ENCODE data around the gene ASB16. TPM values are rescaled to one million over a fixed set of nuclear protein-coding genes. Genes with fewer than 3 reads are reported as not detected.

ASB16 gene
- total and polyA plus RNA-seq, 4 donors: 0.02 to 0.37 (median 0.08) TPM; not detected in 1

DNA sequence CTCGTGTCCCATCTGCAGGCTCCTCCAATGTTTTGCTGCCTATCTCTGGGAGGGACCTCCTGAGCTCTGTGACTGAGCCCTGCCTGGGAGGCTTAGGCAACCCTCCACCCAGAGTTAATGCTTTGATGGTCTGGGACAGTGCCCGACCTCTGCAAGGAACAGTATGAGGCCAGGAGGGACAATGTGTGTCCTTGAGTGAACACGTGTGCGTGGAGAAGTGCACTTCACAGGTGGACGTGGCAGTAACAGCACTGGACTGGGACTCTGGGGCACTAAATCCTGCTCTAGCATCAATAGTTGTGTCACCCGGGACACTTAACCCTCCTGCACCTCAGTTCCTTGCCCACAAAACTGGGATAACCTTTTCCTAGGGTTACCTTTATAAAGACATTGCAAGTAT lies 44.4 kb downstream of the ASB16 start:
- TF ChIP-seq, protein P1, sequence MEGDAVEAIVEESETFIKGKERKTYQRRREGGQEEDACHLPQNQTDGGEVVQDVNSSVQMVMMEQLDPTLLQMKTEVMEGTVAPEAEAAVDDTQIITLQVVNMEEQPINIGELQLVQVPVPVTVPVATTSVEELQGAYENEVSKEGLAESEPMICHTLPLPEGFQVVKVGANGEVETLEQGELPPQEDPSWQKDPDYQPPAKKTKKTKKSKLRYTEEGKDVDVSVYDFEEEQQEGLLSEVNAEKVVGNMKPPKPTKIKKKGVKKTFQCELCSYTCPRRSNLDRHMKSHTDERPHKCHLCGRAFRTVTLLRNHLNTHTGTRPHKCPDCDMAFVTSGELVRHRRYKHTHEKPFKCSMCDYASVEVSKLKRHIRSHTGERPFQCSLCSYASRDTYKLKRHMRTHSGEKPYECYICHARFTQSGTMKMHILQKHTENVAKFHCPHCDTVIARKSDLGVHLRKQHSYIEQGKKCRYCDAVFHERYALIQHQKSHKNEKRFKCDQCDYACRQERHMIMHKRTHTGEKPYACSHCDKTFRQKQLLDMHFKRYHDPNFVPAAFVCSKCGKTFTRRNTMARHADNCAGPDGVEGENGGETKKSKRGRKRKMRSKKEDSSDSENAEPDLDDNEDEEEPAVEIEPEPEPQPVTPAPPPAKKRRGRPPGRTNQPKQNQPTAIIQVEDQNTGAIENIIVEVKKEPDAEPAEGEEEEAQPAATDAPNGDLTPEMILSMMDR (IDR thresholded peaks at IDR 0.05; ENCODE audit: low read depth, low read length, missing input control): no peak
- TF ChIP-seq, protein P2, sequence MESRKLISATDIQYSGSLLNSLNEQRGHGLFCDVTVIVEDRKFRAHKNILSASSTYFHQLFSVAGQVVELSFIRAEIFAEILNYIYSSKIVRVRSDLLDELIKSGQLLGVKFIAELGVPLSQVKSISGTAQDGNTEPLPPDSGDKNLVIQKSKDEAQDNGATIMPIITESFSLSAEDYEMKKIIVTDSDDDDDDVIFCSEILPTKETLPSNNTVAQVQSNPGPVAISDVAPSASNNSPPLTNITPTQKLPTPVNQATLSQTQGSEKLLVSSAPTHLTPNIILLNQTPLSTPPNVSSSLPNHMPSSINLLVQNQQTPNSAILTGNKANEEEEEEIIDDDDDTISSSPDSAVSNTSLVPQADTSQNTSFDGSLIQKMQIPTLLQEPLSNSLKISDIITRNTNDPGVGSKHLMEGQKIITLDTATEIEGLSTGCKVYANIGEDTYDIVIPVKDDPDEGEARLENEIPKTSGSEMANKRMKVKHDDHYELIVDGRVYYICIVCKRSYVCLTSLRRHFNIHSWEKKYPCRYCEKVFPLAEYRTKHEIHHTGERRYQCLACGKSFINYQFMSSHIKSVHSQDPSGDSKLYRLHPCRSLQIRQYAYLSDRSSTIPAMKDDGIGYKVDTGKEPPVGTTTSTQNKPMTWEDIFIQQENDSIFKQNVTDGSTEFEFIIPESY (IDR thresholded peaks at IDR 0.05): no peak
- TF ChIP-seq RAD21 (IDR thresholded peaks at IDR 0.05): no peak
- no peak for TF ChIP-seq JUND (IDR thresholded peaks at IDR 0.05)
- Histone ChIP-seq H3K27me3 (ENCODE audit: control insufficient read depth in 4 of 4, insufficient read depth in 4 of 4, low read length in 3 of 4) (no peaks in the 10 kb centered on the region), H3K9me3 (ENCODE audit: control insufficient read depth in 4 of 4, low read length in 3 of 4) (no peaks in the 10 kb centered on the region), H3K9ac (ENCODE audit: low read depth in 1 of 2, low read length in 2 of 2) (no peak overlapping the region), H3K36me3 (ENCODE audit: control insufficient read depth in 4 of 4, insufficient read depth in 3 of 4, low read depth in 1 of 4, low read length in 3 of 4) (peaks cover 11 to 38% (median 27%) of the 10 kb centered on the region in 4 donors), H3K4me1 (ENCODE audit: control insufficient read depth in 4 of 4, insufficient read depth in 4 of 4, low read length in 3 of 4) (peaks cover 7 to 29% (median 18%) of the 10 kb centered on the region in 4 donors), H3K27ac (ENCODE audit: low read depth in 1 of 2, low read length in 2 of 2) (no peak overlapping the region), H3K4me3 (ENCODE audit: low read depth in 1 of 3, low read length in 3 of 3) (no peak overlapping the region)
- WGBS: 94% methylated on average over 6 of the region's 6 CpGs
- DNase-seq (ENCODE audit: low spot score): no peak

DNA sequence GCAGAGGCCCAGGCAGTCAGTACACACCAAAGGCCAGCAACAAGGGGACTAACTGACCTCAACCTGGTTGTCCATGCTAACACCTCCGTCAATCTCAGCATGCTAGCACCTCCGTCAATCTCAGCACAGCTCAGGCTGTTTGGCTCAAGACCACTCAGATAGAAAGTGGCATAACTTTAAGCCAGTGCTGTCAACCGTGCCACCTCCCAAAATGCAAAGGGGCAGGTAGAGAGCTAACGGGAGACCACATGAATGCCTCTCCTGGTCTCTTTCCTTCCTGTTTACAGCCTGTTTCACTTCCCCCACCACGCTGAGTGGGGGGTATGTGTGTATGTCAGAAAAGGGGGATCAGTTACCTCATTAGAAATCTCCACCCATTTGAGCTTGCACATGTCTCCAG lies 45.7 kb downstream of the ASB16 start:
- no peak for DNase-seq (ENCODE audit: low spot score)
- TF ChIP-seq, protein P2 (IDR thresholded peaks at IDR 0.05): no peak
- TF ChIP-seq, protein P1 (IDR thresholded peaks at IDR 0.05; ENCODE audit: low read depth, low read length, missing input control): no peak
- peaks cover 11 to 35% (median 27%) of the 10 kb centered on the region in 4 donors for H3K36me3 ChIP-seq (ENCODE audit: control insufficient read depth in 4 of 4, insufficient read depth in 3 of 4, low read depth in 1 of 4, low read length in 3 of 4)
- H3K9me3 ChIP-seq (ENCODE audit: control insufficient read depth in 4 of 4, low read length in 3 of 4): no peaks in the 10 kb centered on the region
- no peak overlapping the region for H3K4me3 ChIP-seq (ENCODE audit: low read depth in 1 of 3, low read length in 3 of 3)
- 86% methylated on average over 5 of the region's 5 CpGs for WGBS
- no peaks in the 10 kb centered on the region for H3K27me3 ChIP-seq (ENCODE audit: control insufficient read depth in 4 of 4, insufficient read depth in 4 of 4, low read length in 3 of 4)
- no peak overlapping the region for H3K9ac ChIP-seq (ENCODE audit: low read depth in 1 of 2, low read length in 2 of 2)
- H3K4me1 ChIP-seq (ENCODE audit: control insufficient read depth in 4 of 4, insufficient read depth in 4 of 4, low read length in 3 of 4): peaks cover 5 to 17% (median 14%) of the 10 kb centered on the region in 4 donors
- no peak overlapping the region for H3K27ac ChIP-seq (ENCODE audit: low read depth in 1 of 2, low read length in 2 of 2)

DNA sequence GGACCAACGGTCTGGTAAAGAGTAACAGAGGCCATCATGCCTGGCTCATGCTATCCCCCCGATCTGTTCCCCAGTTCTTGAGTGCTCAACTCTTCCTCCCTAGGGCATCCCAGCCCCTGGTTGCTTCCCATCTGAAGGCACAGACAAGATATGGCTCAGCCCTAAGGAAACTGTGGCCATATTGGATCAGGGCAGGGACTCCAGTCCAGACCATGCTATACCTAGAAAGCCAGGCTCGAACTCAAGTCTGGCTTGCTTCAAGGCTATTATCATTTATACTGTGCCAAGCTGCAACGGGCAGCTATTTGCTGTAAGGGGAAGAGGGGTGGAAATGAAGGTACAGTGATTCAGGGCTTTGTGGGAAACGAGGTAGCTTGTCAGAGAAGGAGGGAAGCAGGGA lies 46.2 kb downstream of the ASB16 start:
- Histone ChIP-seq H3K27ac (ENCODE audit: low read depth in 1 of 2, low read length in 2 of 2) (no peak overlapping the region), H3K9ac (ENCODE audit: low read depth in 1 of 2, low read length in 2 of 2) (no peak overlapping the region), H3K4me3 (ENCODE audit: low read depth in 1 of 3, low read length in 3 of 3) (no peak overlapping the region), H3K9me3 (ENCODE audit: control insufficient read depth in 4 of 4, low read length in 3 of 4) (no peaks in the 10 kb centered on the region), H3K4me1 (ENCODE audit: control insufficient read depth in 4 of 4, insufficient read depth in 4 of 4, low read length in 3 of 4) (peaks cover 5 to 21% (median 16%) of the 10 kb centered on the region in 4 donors), H3K27me3 (ENCODE audit: control insufficient read depth in 4 of 4, insufficient read depth in 4 of 4, low read length in 3 of 4) (no peaks in the 10 kb centered on the region), H3K36me3 (ENCODE audit: control insufficient read depth in 4 of 4, insufficient read depth in 3 of 4, low read depth in 1 of 4, low read length in 3 of 4) (peaks cover 11 to 31% (median 27%) of the 10 kb centered on the region in 4 donors)
- DNase-seq (ENCODE audit: low spot score): no peak
- WGBS: 77% methylated on average over 5 of the region's 5 CpGs
- TF ChIP-seq FOXA1 (IDR thresholded peaks at IDR 0.05) (no peak), YY1 (IDR thresholded peaks at IDR 0.05) (no peak), RAD21 (IDR thresholded peaks at IDR 0.05) (no peak)
- TF ChIP-seq, protein P3, sequence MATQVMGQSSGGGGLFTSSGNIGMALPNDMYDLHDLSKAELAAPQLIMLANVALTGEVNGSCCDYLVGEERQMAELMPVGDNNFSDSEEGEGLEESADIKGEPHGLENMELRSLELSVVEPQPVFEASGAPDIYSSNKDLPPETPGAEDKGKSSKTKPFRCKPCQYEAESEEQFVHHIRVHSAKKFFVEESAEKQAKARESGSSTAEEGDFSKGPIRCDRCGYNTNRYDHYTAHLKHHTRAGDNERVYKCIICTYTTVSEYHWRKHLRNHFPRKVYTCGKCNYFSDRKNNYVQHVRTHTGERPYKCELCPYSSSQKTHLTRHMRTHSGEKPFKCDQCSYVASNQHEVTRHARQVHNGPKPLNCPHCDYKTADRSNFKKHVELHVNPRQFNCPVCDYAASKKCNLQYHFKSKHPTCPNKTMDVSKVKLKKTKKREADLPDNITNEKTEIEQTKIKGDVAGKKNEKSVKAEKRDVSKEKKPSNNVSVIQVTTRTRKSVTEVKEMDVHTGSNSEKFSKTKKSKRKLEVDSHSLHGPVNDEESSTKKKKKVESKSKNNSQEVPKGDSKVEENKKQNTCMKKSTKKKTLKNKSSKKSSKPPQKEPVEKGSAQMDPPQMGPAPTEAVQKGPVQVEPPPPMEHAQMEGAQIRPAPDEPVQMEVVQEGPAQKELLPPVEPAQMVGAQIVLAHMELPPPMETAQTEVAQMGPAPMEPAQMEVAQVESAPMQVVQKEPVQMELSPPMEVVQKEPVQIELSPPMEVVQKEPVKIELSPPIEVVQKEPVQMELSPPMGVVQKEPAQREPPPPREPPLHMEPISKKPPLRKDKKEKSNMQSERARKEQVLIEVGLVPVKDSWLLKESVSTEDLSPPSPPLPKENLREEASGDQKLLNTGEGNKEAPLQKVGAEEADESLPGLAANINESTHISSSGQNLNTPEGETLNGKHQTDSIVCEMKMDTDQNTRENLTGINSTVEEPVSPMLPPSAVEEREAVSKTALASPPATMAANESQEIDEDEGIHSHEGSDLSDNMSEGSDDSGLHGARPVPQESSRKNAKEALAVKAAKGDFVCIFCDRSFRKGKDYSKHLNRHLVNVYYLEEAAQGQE (IDR thresholded peaks at IDR 0.05): no peak
- TF ChIP-seq, protein P4, sequence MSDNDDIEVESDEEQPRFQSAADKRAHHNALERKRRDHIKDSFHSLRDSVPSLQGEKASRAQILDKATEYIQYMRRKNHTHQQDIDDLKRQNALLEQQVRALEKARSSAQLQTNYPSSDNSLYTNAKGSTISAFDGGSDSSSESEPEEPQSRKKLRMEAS (IDR thresholded peaks at IDR 0.05): no peak
- TF ChIP-seq, protein P2 (IDR thresholded peaks at IDR 0.05): no peak

All from liver (tissue), 9 donors.